HCT116 (cell line): ENCODE data around the gene MDM2. TPM values are rescaled to one million over a fixed set of nuclear protein-coding genes. Genes with fewer than 3 reads are reported as not detected.

Experiments
- ATAC-seq: fragments of 200-7000 bp; cut with Tn5 transposase; 2 replicates; pipeline ENCODE4 v1.9.1; 2020; ENCODE audit warnings: mild to moderate bottlenecking, moderate library complexity
- BruUV-seq: library from RNA; stranded (reverse); fragments of 400-500 nt; replicated peaks from 2 replicates; lab custom pipeline; 2021; lab: Mats Ljungman, UMichigan
- CTCF ChIA-PET: fragments of 300-600 bp; sonication (Branson Sonifier 250); formaldehyde crosslinking; loops from one replicate; lab custom pipeline; 2021; ENCODE audit warnings: antibody characterized with exemption; lab: Charles Lee
- POLR2A ChIA-PET: fragments of 300-600, 350-600 bp; sonication (Branson Sonifier 250); formaldehyde crosslinking; loops from one replicate; lab custom pipeline; 2021; ENCODE audit warnings: antibody characterized with exemption; lab: Charles Lee
- RAD21 ChIA-PET, 2 experiments: fragments of 300-600 bp; sonication (Branson Sonifier 250); formaldehyde crosslinking; loops; one replicate each; lab custom pipeline; 2023; ENCODE audit warnings: low total read pairs in 2 of 2; ENCODE audit not compliant: uncharacterized antibody in 2 of 2, unreplicated experiment in 2 of 2, low non-redundant PET in 1 of 2; lab: Charles Lee
- DNase-seq: peaks from one replicate; pipeline ENCODE4 v3.0.0-alpha.2; 2010; ENCODE audit warnings: low read depth, low spot score
- H2AFZ ChIP-seq: fragments of 200-600 bp; shearing (Covaris generic), sonication (generic); 2 replicates; pipeline ENCODE4 v1.6.1; 2017; ENCODE audit warnings: low read depth, mixed run types, mixed read lengths, antibody characterized with exemption, low read length; ENCODE audit not compliant: poor library complexity, severe bottlenecking
- H3K27ac ChIP-seq: 2 replicates; pipeline ENCODE4 v1.5.1; 2012; ENCODE audit warnings: low read depth, low read length
- H3K27me3 ChIP-seq: fragments of 200-600 bp; sonication (generic); 2 replicates; pipeline ENCODE4 v1.6.1; 2016; ENCODE audit warnings: mixed run types, low read length, mixed read lengths; ENCODE audit not compliant: insufficient read depth
- H3K36me3 ChIP-seq, 2 experiments: fragments of 200-500 bp in 1 of 2; fragments of 200-600 bp in 1 of 2; sonication (Bioruptor generic) in 1 of 2; sonication (generic) in 1 of 2; 2 replicates each; pipeline versions ENCODE4 v1.5.1 to v1.6.1; 2014 to 2016; ENCODE audit warnings: low read length in 2 of 2, inconsistent platforms in 1 of 2, mixed read lengths in 1 of 2, mixed run types in 1 of 2; ENCODE audit not compliant: insufficient read depth in 2 of 2, control insufficient read depth in 1 of 2
- H3K4me1 ChIP-seq, 2 experiments: fragments of 200-600 bp in 1 of 2; sonication (generic) in 1 of 2; 2 replicates each; pipeline versions ENCODE4 v1.5.1 to v1.6.1; 2012 to 2017; ENCODE audit warnings: low read length in 2 of 2, inconsistent platforms in 1 of 2, mild to moderate bottlenecking in 1 of 2, mixed read lengths in 1 of 2, mixed run types in 1 of 2, moderate library complexity in 1 of 2; ENCODE audit not compliant: insufficient read depth in 2 of 2, control insufficient read depth in 1 of 2
- H3K4me2 ChIP-seq: fragments of 200-600 bp; sonication (generic); 2 replicates; pipeline ENCODE4 v1.6.1; 2017; ENCODE audit warnings: mixed run types, low read length, mixed read lengths
- H3K4me3 ChIP-seq, 2 experiments: fragments of 200-600 bp in 1 of 2; sonication (generic) in 1 of 2; replicated peaks in 1 of 2; 2 replicates each; pipeline ENCODE4 v1.5.1; 2011 to 2016; ENCODE audit warnings: low read length in 2 of 2, control low read depth in 1 of 2, low read depth in 1 of 2, mild to moderate bottlenecking in 1 of 2, mixed read lengths in 1 of 2, mixed run types in 1 of 2
- H3K79me2 ChIP-seq: fragments of 200-600 bp; sonication (generic); 2 replicates; pipeline ENCODE4 v1.6.1; 2017; ENCODE audit warnings: mild to moderate bottlenecking, mixed run types, low read length, moderate library complexity, mixed read lengths; ENCODE audit not compliant: insufficient read depth
- H3K9ac ChIP-seq: fragments of 200-600 bp; sonication (generic); 2 replicates; pipeline ENCODE4 v1.6.1; 2016; ENCODE audit warnings: low read length, mixed read lengths
- H3K9me2 ChIP-seq: fragments of 200-600 bp; sonication (generic), shearing (Covaris generic); 2 replicates; pipeline ENCODE4 v1.6.1; 2017; ENCODE audit warnings: mixed run types, mild to moderate bottlenecking, moderate library complexity; ENCODE audit not compliant: insufficient read depth
- H3K9me3 ChIP-seq, 2 experiments: fragments of 200-500 bp in 1 of 2; fragments of 200-600 bp in 1 of 2; sonication (Bioruptor generic) in 1 of 2; sonication (generic) in 1 of 2; 2 replicates each; pipeline ENCODE4 v1.6.1; 2014 to 2017; ENCODE audit warnings: low read length in 2 of 2, mixed read lengths in 2 of 2, inconsistent platforms in 1 of 2, low read depth in 1 of 2, mild to moderate bottlenecking in 1 of 2, mixed run types in 1 of 2, moderate library complexity in 1 of 2; ENCODE audit not compliant: control insufficient read depth in 1 of 2, insufficient read depth in 1 of 2
- H4K20me1 ChIP-seq: fragments of 200-600 bp; sonication (generic), shearing (Covaris generic); 2 replicates; pipeline ENCODE4 v1.6.1; 2017; ENCODE audit warnings: mixed run types, mild to moderate bottlenecking, moderate library complexity; ENCODE audit not compliant: insufficient read depth
- CBX3 ChIP-seq: IDR thresholded peaks from 2 replicates; pipeline ENCODE4 v1.6.1; 2012; ENCODE audit warnings: low read depth
- EGR1 ChIP-seq: IDR thresholded peaks from 2 replicates; pipeline ENCODE4 v1.6.1; 2012; ENCODE audit warnings: low read depth
- RAD21 ChIP-seq: IDR thresholded peaks from 2 replicates; pipeline ENCODE4 v1.6.1; 2012; ENCODE audit warnings: low read depth, mild to moderate bottlenecking
- TCF7L2 ChIP-seq: IDR thresholded peaks from 2 replicates; pipeline ENCODE4 v1.7.0; 2011; ENCODE audit warnings: borderline replicate concordance, inconsistent platforms; ENCODE audit not compliant: insufficient read depth, insufficient read length; ENCODE audit errors: extremely low read depth
- YY1 ChIP-seq: IDR thresholded peaks from 2 replicates; pipeline ENCODE4 v1.6.1; 2011; ENCODE audit warnings: low read length, low read depth, moderate library complexity, mild to moderate bottlenecking; ENCODE audit not compliant: insufficient replicate concordance; ENCODE audit errors: extremely low read depth
- intact Hi-C: fragments of 100-400 bp; cut with micrococcal nuclease; formaldehyde crosslinking; loops from 2 replicates; pipeline ENCODE4 v1.10.0; 2022
- total RNA-seq: library from RNA; stranded (reverse); gene quantifications from one replicate; pipeline ENCODE4 v1.2.1, GENCODE V29; 2021; ENCODE audit not compliant: unreplicated experiment
- TF ChIP-seq, protein P1 (sequence below): IDR thresholded peaks from 2 replicates; pipeline ENCODE4 v1.6.1; 2012; ENCODE audit warnings: low read depth

Gene MDM2
- total RNA-seq, 1 experiment from 2014 or later: 170 TPM

DNA sequence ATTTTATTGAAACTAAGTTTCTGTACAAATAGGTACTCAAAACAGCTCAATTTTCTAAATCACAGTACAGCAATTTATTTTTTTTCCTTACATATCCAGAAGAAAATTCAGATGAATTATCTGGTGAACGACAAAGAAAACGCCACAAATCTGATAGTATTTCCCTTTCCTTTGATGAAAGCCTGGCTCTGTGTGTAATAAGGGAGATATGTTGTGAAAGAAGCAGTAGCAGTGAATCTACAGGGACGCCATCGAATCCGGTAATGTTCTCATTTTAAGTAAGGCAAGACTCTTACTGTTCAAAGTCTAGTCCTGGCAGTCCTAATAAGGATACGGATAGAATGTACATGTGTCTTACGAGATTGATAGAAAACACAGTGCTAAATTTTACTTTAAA lies 20.7 kb downstream of the MDM2 start:
- no peak overlapping the region for H3K4me3 ChIP-seq
- H3K36me3 ChIP-seq: peaks cover 53 to 54% of the 10 kb centered on the region in 2 experiments
- H3K4me2 ChIP-seq: no peak overlapping the region
- ATAC-seq (no peak), DNase-seq (no peak)
- no peak overlapping the region for H2AFZ ChIP-seq
- BruUV-seq: no TSS peak
- ChIA-PET POLR2A (no interaction called here), RAD21 (no interaction called here), CTCF (interaction anchor here (0.7 kb wide), 1 partner anchor 8 kb away, joined by 3 read pairs; no protein-coding TSS in a partner anchor)
- no peaks in the 10 kb centered on the region for H3K9me2 ChIP-seq
- peaks cover 64% of the 10 kb centered on the region for H3K79me2 ChIP-seq
- intact Hi-C loops: no loop called here
- no peak overlapping the region for H3K9ac ChIP-seq
- TF ChIP-seq EGR1 (no peak), TCF7L2 (no peak), RAD21 (no peak), CBX3 (no peak), YY1 (no peak)
- TF ChIP-seq, protein P1, sequence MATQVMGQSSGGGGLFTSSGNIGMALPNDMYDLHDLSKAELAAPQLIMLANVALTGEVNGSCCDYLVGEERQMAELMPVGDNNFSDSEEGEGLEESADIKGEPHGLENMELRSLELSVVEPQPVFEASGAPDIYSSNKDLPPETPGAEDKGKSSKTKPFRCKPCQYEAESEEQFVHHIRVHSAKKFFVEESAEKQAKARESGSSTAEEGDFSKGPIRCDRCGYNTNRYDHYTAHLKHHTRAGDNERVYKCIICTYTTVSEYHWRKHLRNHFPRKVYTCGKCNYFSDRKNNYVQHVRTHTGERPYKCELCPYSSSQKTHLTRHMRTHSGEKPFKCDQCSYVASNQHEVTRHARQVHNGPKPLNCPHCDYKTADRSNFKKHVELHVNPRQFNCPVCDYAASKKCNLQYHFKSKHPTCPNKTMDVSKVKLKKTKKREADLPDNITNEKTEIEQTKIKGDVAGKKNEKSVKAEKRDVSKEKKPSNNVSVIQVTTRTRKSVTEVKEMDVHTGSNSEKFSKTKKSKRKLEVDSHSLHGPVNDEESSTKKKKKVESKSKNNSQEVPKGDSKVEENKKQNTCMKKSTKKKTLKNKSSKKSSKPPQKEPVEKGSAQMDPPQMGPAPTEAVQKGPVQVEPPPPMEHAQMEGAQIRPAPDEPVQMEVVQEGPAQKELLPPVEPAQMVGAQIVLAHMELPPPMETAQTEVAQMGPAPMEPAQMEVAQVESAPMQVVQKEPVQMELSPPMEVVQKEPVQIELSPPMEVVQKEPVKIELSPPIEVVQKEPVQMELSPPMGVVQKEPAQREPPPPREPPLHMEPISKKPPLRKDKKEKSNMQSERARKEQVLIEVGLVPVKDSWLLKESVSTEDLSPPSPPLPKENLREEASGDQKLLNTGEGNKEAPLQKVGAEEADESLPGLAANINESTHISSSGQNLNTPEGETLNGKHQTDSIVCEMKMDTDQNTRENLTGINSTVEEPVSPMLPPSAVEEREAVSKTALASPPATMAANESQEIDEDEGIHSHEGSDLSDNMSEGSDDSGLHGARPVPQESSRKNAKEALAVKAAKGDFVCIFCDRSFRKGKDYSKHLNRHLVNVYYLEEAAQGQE: no peak
- H3K27ac ChIP-seq: no peak overlapping the region
- H3K4me1 ChIP-seq: no peaks in the 10 kb centered on the region
- no peaks in the 10 kb centered on the region for H3K9me3 ChIP-seq
- H3K27me3 ChIP-seq: no peaks in the 10 kb centered on the region
- H4K20me1 ChIP-seq: peaks cover 9% of the 10 kb centered on the region; the same call in 1 of the 2 replicates
